OCI-M2 (cell line): Measurements from ENCODE around the gene LRRC46.

Source experiments
- DNase-seq: peaks from one replicate; lab custom pipeline; 2025; ENCODE audit not compliant: unreplicated experiment; lab: John Stamatoyannopoulos, UW

Gene LRRC46

GRCh38 chr17:47850692-47851573 lies 19.5 kb downstream of the LRRC46 start, which contains the start of gene SP6:
TSS of gene SP6 (minus strand) at chr17:47851163. CDS start at chr17:47848429, 2,734 bp downstream.
- no peak for DNase-seq

DNA sequence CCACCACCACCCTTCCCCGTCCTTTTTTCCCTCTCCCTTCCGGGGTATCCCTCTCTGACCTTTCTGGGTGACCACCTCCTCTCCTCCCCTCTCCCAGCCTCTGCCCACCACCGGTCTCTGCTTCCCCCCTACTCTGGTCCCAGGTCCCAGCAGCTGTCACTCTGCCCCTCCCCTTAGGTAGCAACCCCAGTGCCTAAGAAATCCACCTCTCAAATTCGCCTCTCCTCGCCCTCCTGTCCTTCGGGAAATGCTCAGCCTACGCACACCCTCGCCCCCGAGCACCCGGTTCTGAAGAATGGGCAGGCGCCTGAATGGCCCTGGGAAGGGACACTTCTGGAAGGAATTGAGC lies 20.3 kb downstream of the LRRC46 start:
- DNase-seq = no peak

- DNase-seq = no peak
Observed at GRCh38 chr17:47852113-47852949, 20.9 kb downstream of the LRRC46 start.

GRCh38 chr17:47853616-47854015 lies 22.1 kb downstream of the LRRC46 start:
- DNase-seq = no peak

DNA sequence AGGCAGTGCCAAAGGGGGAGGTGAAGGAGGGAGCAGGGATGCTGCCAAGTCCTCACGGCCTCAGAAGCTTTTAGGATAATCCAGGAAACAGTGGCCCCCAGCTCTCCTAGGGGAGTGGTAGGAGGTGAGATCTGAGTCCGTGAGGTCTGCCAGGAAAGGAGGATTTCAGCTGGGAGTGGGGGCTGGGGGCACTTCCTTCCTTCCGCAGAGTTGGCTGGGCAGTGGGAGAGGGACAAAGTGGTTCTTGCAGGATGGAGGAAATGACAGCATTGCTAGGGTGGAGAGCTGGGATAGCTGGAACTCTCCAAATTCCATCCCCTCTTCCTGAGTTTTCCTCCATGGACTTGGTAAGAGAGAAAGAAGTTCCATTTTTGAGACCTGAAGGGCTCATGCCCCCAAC lies 24.3 kb downstream of the LRRC46 start:
- no peak for DNase-seq

DNA sequence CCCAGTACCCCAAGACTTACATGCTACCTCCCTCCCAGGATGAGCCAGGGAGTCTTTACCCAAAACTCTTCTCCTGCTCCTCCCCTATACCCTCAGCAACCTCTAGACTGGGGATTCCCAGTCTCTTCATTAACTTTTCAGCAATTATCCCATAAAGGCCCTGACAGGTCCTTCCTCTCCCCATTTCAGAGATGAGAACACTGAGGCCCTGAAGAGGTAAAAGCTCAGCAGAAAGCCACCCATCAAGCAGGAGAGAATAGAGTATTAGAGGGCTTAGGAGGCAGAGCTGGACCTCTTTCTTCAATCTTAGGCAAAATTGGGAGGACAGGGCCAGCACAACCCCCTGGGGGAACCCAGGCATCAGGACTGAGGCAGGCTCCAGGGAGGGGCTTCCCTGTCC lies 25.4 kb downstream of the LRRC46 start:
- no peak for DNase-seq

- no peak for DNase-seq
Observed at GRCh38 chr17:47857551-47858455, 26.3 kb downstream of the LRRC46 start.

DNA sequence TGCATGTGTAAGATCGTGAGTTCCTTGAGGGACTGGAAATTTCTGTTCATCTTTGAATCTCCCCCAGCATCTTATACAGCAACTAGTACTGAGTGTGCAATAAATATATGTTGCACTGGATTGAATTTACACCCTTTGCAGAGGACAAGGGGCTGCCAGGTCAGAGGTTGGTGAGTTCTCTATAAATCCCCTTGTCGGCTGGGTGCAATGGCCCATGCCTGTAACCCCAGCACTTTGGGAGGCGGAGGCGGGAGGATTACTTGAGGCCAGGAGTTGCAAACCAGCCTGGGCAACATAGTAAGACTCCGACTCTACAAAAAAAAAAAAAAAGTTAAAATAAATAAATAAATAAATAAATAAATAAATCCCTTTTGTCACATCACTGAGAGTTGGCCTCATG lies 28.9 kb downstream of the LRRC46 start:
- DNase-seq = no peak

DNA sequence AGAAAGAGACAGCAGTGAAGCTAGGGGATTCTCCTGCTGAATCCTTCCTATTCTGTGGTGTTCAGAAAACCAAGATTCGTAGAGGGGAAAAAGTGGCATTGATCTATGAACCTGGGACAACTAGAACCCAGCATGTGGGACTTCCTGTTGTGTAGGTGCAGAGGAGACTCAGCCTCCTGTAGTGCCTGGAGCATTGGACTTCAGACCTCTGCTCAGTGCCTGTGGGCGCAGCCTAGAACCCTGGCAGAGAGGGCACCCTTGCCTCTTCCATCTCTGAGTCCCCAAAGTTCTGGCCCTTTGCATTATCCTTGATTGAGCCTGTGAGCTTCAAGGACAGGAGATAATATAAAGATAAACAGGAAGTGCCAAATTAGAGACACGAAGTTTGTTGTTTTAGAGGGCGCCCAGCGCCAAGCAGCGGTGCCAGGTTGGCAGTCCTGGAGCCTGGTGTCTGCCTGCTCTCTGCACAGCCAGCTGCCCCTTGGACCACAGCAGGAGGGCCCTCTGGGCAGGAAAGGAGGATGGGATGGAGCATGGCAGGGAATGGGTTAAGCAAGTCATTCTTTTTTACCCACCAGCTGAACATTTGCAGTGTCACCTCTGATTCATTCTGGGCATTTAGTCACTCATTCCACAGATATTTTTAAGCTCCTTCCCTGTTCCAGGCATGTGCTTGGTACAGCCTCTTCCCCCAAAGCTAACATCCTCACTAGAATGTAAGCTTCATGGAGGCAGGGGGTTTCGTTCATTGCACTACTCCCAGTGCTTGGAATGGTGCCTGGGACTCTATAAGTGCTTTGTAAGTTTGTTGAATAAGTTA lies 31.4 kb downstream of the LRRC46 start:
- DNase-seq = no peak

GRCh38 chr17:47864791-47865216 lies 33.3 kb downstream of the LRRC46 start:
- DNase-seq = no peak

DNA sequence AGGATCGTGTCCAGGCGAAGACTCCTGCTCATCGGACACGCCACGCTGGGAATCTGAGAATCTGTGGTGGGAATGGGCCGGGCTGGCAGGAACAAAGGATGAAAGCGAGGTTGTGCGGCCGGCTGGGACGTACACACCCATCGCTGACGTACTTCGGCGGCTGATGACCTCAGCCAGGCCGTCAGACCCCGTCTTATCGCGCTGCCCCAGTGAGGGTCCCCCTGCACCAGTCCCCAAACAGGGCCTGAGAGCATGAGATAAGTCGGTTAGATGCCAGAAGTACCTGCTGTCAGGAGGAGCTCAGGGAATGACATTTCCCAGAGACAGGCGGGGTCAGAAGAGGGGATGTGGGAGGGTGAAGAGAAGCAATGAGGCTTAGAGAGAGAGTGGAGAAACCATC lies 35.5 kb downstream of the LRRC46 start:
- no peak for DNase-seq

DNA sequence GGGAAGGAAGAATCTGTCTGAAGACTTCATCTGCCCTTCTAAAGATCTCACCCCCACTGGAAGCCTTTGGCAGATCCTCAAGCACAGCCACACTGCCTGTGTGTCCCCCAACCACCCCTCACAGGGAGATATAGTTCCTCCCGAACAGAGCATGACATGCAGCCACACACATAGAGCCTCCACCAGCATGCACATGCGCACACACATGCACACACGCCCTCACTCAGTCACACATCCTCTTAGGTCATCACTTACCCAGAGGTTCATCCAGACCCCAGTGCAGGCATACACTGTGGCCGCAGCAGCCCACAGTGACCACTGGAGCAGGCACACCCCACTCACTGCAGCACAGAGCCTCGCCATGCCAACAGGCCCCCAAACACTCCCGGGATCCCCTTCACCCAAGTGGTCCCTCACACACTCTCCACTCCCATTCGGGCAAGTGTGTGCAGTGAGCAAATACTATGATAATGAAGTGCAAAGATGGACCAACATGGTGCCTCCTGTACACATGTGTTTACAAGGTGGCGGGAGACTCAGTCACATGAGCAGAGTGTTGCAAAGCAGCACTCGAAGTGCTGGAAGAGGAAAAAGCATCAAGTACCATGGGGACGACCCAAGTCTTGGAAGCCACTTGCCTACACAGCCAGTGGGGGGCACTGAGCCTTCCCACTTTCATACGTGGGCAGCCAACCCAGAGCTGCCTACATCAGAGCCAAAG lies 36.5 kb downstream of the LRRC46 start:
- DNase-seq = no peak

GRCh38 chr17:47869114-47869513 lies 37.6 kb downstream of the LRRC46 start:
- DNase-seq = no peak

DNA sequence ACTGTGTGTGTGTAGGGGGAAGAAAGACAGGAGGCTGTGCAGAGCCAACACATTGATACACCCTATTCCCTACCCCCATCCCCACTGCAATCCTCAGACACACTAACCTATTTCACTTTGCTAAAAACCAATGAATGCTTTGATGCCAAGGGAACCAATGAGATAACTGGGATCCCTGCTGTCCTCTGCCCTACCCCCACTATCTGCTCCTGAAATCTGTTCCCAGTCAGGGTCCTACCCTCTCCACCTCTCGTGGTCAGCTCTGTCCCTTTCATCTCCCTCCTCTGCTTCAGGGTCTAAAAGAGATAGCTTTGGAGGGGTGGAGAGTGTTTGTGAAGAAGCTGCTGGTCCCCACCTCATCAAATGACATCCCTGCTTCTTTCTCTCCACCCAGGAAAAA lies 38.6 kb downstream of the LRRC46 start:
- no peak for DNase-seq

- no peak for DNase-seq
Observed at GRCh38 chr17:47871048-47871447, 39.6 kb downstream of the LRRC46 start.

- no peak for DNase-seq
Observed at GRCh38 chr17:47872019-47872650, 40.7 kb downstream of the LRRC46 start.

DNA sequence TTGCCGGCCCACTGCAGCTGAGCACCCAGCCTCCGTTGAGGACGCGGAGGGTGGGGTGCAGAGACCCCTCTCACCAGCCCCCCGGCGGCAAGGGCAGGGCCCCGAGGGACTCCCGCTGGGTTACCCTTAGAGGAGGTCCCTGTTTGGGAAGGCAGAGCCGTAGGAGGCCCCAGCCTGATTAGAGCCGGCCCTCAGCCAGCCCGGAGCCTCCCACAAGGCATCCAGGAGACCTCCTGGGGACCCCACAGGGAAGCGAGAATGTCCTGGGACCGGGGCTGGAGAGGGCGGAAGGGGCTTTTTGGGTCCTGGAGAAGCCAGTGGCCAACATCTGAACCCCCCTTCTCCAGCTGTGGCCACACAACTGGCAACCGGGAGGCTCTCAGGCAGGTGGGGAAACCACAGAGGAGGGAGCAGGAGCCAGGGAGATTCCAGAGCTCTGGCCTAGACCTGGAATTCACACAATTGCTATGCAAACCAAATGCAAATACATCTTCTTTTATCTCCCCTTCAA lies 41.2 kb downstream of the LRRC46 start:
- no peak for DNase-seq

DNA sequence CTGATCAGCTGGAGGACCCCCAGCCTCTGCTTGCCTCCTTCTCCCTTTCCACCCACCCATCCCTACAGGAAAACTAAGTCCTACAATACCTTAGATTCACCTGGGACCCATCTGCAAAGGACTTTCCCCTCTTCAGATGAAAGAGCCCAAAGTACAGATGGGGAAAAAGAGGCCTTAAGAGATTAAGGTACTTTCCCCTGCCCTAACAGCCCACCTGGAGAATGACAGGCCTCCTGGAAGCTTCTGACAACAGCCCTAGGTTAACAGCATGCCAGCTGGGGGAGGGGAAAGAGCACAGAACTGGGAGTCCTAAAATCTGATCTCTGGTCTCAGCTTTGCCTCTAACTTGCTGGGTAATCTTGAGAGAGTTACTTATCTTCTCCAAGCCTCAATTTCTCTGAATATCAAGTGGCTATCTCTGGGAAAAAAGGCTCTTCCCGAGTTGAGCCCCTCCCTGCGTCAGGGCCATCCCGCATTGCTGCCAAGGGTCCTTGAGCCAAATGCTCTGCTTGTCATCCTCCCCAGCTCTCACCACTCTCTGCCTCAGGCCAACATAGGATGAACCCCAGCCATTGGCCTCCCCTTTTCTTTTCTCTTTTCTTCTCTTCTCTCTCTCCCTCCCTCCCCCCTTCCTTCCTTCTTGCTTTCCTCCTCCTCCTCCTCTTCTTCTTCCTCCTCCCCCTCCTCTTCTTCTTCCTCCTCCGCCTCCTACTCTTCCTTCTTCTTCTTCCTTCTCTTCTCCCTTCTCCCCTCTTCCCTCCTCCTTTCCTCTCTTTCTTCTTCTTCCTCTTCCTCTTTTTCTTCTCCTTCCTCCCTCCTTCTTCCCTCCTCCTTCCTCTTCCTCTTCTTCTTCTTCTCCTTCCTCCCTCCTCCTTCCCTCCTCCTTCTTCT lies 42.0 kb downstream of the LRRC46 start:
- no peak for DNase-seq
